Measurements from ENCODE around the gene ARHGAP44.

- TF ChIP-seq MAFK (IDR thresholded peaks at IDR 0.05; ENCODE audit: low read depth, low read length) = no peak
- TF ChIP-seq CTCF (conservative IDR thresholded peaks at IDR 0.05; ENCODE audit: low read depth, low read length) = no peak
- no peak for TF ChIP-seq RCOR1 (IDR thresholded peaks at IDR 0.05; ENCODE audit: insufficient replicate concordance, low read length)
- no peak for TF ChIP-seq POLR2A (IDR thresholded peaks at IDR 0.05; ENCODE audit: low read depth, low read length)
- TF ChIP-seq CEBPB (IDR thresholded peaks at IDR 0.05; ENCODE audit: low read depth, low read length) = no peak
- no peak for TF ChIP-seq SMC3 (IDR thresholded peaks at IDR 0.05; ENCODE audit: low read depth, low read length)
Measured at GRCh38 chr17:12859520-12859919, 70.2 kb downstream of the ARHGAP44 start.

Data from IMR-90 (cell line).